ENCODE results near the gene CBLN3.

The CBLN3 gene

DNA sequence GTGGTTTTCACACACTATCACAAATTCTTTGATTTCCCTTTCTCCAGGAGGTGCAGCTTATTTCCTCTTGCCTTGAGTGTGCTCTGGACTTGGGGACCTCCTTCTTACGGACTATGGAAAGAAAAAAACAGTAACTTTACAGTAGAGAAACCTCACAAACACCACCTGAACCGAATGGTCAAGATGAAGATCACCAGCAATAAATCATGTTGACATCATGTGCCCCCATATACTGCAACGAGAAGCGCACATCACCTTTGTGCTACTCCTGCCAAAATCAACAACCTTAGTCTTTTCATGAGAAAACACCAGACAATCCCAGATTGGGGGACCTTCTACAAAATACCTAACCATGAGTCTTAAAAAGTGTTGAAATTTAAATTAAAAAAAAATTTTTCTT is 43.9 kb downstream of the CBLN3 start:
- DNase-seq (ENCODE audit: low read depth in 2 of 3, low spot score in 1 of 3) = no peak

GRCh38 chr14:24384169-24384568 is 45.3 kb downstream of the CBLN3 start:
- no peak for DNase-seq (ENCODE audit: low read depth in 2 of 3, low spot score in 1 of 3)

DNA sequence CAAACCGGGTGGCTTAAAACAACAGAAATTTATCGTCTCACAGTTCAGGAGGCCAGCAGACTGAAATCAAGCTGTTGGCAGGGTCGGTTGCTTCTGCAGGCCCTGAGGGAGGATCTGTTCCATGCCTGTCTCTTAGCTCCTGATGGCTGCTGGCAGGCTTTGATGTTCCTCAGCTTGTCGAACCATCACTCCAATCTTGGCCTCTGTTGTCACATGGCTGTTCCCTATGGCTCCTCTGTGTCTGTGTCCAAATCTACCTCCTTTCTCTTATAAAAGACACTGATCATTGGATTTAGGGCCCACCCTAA is 47.5 kb downstream of the CBLN3 start:
- no peak for DNase-seq (ENCODE audit: low read depth in 2 of 3, low spot score in 1 of 3)

DNA sequence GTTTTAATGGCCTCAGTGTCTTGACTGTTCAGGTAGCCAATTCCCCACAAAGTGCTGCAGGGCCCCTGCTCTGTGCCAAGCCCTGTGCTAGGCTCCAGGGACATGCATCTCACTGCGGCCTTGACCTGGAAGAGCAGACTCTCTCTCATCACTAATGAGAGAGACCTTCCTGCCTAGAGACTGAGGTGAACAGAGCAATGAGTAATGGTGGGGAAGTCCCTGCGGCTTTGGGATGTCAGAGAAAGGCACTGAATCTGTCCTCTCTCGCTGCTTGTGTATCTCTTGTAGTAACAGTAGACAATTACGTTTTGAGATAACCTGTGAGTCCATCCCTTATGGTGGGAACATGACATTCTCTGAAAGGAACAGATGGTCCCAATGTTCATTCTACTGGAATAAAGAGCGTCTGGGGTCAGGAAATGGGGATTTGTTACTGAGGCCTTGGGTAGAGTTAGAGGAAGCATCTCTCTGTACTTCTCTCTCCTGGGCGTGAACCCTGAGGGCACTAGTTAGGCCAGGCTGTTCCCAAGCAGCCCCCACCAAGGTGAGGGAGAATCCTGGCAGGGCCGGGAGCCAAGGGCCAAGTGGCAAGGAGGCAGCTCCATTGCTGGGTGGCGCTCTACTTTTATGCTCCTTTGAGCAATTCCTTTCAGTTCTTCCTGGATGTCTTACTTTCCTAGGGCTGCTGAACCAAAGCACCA is 48.0 kb downstream of the CBLN3 start:
- DNase-seq (ENCODE audit: low read depth in 2 of 3, low spot score in 1 of 3) = no peak

DNA sequence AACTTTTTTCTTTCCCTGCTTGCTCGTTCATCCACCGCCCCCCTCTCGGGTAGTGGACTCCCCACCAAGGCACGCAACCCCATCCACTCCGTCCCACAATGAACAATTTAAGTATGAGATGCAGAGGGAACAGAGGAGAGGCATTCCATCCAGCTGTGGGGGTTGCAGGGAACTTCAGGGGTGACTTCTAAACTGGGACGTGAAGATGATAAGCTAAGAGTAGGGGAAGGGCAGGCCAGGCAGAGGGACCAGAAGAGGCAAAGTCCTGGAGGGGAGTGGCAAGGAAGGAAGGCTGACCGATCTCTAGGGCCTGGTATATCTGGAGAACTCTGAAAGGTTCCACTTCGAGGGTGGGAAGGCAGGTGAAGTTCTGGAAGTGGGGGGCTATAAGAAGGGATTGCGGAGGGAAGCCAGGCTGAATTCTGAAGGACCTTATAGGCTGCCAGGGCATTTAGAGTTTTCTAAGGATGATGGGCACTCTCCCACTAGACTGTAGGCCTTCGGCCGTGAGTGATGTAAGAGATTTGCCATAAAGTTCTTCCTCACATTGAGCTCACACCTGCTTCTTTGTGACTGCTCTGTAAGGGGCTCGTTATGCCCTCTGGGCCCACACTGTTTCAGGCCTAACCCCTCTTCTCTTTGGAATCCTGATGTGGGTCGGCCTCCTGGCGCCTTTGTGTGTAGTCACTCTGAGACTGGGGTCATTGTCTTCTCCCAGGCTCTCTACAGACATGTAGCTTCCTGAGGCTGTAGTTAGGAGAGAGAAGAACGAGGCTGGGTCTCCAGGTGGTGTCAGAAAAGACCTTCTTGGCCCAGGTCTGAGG is 49.3 kb downstream of the CBLN3 start:
- DNase-seq (ENCODE audit: low read depth in 2 of 3, low spot score in 1 of 3) = no peak

- DNase-seq (ENCODE audit: low read depth in 2 of 3, low spot score in 1 of 3) = no peak
Measured at GRCh38 chr14:24378981-24379906, 50.2 kb downstream of the CBLN3 start.

DNA sequence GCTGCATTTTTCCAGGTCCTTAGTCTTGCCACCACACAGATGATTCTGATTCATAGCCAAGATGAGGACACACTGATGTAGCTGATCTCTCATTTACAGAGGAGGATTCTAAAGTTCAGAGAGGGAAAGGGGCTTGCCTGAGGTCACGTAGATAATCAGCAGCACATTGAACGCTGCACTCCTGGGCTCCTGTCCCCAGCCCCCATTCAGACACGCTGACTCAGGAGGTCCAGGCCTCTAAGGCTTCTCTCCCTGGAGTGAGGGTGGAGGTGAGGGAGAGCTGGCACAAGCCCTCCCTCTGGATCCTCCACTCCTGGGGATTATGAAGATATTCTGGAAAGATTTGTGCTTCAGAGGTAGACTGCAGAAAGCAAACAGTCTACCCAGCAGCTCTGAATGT is 51.1 kb downstream of the CBLN3 start:
- no peak for DNase-seq (ENCODE audit: low read depth in 2 of 3, low spot score in 1 of 3)

DNA sequence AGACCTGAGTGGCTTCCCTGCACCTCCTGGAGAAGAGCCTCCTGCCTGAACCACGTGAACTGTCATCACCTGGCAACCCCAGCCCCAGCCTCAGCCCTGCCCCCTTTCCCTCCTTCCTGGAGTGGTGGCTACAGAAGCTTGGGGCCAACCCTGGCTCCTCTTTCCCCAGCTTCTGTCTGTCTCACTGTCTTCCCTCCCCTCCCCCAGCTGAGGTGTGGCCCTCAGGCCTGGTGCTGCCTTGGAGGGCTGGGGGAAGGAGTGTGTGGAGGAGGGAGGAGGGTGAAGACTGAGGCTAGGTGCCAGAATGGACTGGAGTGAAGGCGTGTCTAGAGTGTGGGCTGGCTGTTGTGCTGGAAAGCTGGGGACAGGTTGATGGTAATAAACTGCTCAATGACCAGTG is 51.8 kb downstream of the CBLN3 start:
- no peak for DNase-seq (ENCODE audit: low read depth in 2 of 3, low spot score in 1 of 3)

GRCh38 chr14:24377126-24377525 is 52.3 kb downstream of the CBLN3 start:
- no peak for DNase-seq (ENCODE audit: low read depth in 2 of 3, low spot score in 1 of 3)

Data from stimulated activated CD4-positive, alpha-beta T cell treated with anti-CD3 and anti-CD28 coated beads, Interleukin-12 subunit alpha, Interleukin-12 subunit beta, amount 100 ng/mL, for 48 hours (primary cell).